ENCODE data around the gene HSPB7.
"Not testable (repeated sequence)": the region's sequence is repeated elsewhere in the genome, so short reads cannot be mapped to it uniquely, and the experiment has no call there.

The HSPB7 gene

DNA sequence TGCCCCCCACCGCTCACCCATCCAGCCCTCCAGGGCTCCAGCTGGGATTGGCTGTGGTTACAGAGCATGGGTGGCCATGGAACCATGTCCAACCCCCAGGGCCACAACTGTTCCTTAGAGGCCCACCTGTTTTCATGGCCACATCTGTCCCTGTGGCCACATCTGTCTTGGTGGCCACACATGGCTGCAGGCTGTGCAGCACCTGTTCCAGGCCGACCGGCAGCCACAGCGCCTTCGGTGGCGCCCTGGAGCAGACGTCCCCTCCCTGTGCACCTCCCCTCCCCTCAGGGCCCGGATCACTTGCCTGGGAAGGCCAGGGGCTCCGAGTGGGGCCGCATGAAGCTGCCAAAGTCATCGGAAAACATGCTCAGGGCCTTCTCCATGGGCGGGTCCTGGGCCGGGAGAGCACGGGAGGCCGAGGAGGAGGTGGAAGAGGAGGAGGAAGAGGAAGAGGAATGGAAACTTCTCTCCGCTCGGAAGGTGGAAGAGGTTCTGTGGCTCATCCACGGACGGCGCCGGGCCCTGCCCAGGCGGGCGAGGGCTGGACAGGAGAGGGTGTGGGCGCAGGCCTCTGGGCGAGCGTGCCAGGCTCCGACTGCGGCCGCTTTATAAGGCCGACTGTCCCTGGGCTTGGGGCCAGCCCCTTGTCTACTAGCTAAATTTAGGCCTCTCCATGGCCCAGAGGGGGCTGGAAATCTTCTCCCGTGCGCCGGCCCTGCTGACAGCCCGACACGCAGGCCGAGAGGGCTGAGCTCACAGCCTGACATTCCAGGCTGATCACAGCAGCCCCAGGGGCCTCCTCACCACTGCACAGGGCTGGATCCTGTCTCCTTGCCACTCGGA is at the start of gene HSPB7:
Gene HSPB7, minus strand, starts transcription at position 583 of the 843 bp plus-strand sequence. Its CDS starts 80 bp downstream, at position 503.
- DNase-seq, result no peak

DNA sequence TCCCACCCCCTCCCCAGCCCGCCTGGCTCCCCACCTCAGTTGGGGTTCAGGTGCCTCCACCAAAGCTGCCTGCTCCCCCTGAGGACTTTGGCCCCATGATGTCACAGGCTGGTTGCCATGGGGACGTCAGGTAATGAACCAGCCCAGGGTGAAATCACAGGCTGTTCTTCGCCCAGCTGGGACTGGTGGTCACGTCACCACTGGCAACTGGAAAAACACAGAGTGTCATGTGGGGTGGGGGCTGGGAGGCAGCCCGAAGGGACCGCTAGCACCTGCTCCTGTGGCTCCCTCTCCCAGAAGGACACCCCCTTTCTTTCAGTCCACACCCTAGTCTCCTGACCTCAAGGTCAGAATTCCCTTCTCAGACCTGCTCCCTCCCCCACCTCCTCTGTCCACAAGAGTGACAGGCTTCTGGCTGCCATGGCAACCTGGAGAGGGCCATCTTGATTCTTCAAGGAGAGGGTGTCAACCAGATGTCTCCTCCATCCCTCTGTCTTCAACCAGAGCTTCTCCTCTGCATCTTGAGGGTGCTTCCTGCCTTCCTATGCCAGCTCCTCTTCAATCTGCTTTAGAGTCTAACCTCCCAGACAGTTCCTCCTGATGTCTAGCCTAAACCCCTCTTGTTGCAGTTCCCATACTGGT is 49.4 kb upstream of the HSPB7 start:
- DNase-seq, result no peak

DNA sequence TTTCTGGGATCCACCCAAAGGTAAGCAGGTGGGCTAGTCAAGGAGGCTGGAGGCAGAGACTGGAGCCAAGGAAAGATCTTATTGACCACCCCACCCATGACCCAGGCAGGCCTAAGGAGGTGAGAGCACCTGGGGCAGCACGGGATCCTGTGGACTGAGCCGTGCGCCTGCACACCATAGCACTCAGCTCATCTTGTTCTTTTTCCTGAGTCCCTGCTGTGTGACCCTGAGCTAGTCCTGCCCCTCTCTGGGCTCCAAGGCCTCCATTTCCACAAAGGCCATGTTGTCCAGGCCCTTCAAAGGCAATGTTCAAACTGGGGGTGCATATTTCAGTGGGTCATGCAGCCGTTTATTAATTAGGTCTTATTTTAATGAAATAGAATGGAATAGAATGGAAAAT is 48.4 kb upstream of the HSPB7 start:
- no peak for DNase-seq

DNA sequence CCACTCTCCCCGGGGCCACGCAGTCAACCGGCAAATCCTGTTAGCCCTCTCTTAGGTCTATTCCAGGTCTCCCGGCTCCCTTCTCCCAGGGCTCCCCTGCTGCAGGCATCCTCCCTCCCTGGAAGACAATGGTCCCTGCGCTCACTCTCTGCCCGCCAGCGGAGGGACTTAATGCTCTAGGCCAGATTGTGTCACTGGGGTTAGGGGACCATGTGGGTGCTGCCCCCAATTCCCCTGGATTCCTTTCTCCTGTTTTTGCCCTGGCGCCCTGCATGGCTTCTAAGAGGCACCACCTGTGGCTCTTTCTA is 47.4 kb upstream of the HSPB7 start:
- no peak for DNase-seq

DNA sequence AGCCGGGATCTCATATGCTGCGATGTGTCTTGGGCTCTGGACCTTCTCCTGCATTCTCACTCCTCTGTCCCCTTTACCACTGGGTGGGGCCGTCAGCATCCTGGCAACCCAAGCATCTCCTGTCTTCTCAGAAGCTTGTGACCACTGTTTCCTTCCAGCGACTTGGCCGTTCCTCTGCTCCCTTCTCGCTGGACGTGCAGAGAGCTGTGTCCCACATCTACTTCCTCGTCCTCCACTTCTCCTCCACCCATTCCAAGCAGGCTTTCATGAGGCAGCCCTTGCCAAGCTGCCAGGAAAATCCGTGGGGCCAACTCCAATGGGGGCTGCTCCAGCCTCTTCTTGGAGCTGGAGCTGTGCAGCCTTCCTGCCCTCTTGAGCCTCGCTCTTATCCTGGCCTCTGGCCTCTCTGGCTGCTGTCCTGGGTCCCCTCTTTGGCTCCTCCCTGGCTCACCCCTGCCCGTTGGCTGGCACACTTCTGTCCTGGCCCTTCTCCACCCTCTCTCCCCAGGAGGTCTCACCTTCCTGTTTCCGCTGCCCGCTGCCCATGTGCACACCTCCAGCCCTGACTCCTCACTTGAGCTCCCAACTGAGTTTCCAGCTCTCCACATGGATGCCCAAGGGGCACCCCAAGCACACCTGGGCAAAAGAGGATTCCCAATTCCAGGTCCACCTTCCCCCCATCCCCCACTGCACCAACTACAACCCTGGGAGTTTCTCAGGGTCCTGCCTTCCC is 46.9 kb upstream of the HSPB7 start:
- DNase-seq, result no peak

DNA sequence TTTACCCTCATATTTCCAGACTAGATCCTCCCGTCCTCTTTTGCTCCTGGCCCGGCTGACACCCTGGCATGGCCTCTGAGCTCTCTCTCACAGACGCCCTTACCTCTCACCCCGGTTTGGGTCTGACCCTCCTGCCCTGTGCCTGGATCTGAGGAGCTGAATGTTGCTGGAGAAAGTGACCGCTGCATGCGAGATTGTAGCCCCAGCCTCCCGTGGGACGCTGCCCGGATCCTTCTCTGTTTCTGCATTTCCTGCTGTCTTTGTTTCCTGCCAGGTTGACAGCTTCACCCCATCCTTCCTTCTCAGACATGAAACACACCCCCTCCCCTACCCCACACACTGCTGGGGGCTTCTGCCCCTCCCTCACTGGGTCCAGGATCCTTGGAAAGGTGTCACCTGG is 46.1 kb upstream of the HSPB7 start:
- no peak for DNase-seq

DNA sequence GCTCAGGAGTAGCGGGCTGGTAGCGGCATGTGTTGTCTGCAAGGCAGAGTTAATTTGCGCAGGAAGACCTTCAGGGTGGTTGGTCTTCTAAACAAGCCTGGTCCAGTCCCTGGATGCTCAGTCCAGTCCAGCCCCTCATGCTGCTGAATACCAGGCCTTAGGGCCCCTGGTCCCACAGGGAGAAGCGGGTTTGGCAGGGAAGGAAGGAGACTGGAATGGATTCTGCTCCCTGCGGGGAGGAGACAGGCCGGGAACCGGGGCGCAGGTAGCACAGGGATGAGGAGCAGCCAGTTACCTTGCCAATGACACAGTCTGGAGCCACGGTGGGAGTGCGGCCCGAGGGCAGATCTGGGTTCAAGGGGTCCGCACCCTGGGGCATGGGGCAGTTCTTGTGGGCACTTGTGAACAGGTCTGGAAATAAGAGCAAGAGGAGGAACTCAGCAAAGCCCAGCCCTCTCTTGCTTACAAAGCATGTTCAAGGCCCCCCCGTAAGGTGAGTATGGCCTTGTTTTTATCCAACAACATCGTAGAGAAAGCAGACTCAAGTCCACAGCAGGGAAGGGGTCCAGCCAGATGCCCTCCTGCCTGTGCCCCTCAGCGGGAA is 45.5 kb upstream of the HSPB7 start:
- DNase-seq, result no peak

DNA sequence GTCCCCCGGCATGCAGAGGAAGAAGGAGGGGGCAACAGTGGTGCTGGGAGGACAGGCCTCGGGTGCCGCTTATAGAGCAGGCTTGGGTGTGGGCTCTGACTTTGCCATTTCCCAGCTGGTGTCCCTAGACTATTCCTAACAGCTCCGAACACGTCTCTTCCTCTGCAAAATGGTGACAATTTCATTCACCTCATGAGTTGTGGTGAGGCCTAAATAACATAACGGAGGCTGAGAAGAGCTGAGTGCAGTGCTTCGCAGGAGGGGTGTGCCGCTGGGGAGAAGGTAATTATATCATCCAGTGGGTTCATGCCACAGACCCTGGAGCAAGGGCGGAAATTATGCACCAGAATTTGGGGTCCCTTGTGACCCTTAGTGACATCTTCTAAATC is 44.8 kb upstream of the HSPB7 start:
- DNase-seq, result not testable (repeated sequence)

DNA sequence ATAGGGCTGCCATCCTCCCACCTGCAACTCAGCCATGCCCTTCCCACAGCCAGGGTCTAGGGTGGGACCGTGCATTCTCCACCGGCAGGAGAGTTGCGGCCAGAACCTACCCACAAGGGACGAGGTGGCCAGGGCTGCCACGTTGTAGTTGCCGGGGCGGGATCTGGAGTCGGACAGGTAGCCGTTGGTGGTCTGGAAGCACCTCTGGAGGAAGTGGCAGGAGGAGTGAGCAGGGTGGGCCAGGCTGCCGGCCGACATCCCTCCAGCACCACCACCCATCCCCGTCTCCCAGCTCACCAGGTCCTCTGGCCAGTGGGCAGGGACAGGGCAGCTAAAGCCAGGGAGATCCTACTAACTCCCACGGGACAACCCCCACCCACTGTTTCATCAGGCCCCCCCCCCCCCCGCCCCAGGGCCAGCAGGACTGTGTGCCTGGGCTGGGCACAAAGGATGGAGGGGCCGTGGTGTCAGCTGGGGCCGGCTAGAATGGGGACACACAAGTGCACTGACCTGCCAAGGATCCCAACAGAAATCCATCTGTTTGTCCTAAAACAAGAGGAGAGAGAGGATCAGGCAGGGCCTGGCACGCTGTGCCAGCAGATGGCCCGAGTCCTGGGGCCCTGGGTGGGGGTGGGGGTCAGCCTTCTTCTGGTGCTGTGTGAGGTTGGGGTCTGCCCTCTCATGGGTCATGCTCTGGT is 44.3 kb upstream of the HSPB7 start:
- DNase-seq, result not testable (repeated sequence)

DNA sequence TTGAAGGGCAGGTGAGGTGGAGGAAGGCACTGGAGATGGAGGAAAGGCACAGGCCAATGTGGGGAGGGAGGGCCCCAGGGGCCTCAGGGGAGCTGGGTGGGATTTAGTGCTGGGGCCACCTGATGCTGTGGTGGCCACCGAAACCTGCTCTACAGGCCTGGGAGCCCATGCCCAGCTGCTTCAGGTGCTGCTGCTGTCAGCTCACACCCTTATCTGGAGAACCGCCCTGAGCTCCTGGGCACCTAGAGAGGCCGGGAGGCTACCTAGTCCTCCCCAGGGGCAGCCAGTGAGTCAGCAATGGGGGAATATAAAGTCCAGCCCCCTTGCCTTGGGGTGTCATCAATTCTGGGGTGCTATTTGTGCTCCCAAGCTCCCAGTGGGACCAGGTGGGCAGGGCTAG is 43.4 kb upstream of the HSPB7 start:
- no peak for DNase-seq

DNA sequence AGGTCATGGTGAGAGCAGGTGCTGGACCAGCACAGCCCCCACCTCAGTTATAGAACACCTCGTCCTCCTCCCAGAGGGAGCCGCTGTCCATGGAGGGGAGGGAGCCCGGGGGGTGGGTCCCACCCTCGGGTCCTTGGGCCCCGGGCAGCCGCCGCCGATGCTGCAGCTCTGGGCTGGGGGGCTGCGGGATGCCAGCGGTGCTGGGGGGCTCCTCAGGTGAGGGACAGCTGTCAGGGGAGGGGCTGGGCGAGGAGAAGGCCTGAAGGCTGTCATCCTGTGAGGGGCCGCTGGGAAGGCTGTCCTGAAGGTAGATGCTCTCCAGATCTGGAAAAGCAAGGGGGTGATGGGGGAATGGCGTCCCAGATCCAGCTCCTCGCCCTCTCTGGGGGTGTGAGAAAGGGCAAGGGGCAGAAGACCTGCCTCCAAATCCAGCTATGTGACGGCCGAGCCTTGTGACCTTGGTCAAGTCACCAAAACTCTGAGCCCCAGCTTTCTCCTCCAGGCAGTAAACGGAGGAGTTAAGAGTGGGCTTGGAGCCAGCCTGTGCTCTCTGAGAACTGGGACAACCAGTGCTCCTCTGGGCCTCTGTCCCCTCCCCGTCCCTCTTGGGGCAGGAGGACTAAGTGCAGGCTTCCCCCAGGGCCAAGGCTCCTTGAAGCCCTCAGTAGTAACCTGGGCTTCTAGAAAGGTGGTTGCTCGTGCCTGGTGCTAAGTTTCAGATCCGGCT is 40.7 kb upstream of the HSPB7 start:
- DNase-seq, result not testable (repeated sequence)

DNA sequence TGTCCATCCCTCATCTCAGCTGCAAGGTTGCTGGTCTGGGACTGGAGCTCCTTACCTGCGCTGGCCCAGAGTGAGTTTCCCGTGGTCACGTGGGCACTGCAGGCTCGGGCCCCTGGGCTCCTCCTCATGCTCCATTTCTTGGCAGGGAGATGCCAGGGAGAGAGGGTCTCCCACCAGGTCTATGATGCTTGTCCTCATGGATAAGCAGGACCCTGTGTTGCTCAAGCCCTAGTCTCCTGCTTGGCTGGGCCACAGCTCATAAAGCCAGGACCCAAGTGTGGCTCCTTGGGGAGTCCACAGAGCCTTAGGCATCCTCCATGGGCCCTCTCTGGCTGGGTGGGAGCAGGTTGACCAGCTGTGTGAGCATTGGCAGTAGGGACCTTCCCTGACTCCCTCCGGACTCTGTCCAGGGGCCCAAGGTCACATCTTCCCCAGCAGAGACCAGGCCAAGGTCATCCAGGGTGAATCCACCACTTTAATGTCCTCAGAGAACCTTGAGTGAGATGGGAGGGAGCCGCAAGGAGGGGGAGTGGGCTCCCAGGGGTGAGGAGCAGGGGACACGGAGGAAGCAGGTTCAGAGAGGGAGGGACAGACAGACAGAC is 39.6 kb upstream of the HSPB7 start:
- not testable (repeated sequence) for DNase-seq

DNA sequence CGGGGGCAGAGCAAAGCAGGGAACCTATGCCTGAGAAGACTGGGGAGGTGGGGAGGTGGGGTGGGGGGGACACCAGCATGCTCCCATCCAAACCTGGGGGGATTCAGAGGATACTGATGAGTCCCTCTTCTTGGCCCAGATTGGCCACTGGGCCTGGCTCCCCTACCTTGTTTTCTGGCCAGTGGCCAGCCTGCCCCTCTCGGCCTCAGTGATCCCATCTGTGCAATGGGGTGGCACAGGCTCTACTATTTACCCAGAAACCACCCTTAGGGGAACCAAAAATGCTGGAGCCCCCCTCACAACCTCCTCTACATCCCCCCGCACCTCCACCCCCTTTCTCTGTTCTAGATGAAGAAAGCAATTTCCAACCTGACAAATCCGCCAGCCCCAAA is 38.7 kb upstream of the HSPB7 start:
- DNase-seq, result not testable (repeated sequence)

DNA sequence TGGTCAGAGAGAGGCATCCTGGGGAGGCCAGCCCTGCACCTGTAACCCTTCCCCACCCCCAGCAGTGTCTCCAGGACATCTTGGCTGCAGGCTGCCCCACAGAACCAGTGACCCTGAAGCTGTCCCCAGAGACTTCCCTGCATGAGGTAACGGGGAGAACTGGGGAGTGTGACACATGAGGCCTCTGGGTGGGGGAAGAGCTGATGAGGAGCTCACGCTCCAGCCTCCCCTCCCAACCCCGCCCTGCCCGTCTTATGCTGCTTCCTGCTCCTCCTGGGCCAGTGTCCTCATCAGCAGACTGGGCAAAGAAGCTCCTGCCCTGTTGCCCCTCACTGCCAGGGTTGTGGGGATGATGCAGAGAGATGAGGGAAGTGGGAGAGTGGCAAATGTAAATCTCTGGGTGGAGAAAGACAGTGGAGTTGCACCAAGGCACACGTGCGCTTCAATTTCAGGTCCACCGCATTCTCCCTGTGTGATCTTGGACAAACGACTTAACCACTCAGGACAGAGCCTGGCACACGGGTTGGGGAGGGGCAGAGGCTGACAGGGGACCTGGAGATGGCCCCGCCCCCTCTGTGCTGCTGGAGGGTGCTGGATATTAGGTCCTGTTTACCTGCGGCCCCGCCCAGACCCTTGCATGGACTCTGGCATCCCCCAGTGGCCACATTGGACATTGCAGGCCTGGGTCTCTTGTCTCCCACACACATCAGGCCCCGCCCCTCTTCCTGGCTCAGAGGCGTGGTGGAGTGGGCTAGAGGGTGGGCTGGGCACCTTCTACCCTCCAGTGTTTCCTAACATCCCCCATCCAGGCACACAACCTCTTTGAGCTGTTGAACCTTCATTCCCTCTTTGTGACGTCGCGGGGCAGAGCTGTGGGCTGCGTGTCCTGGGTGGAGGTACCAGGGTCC is 38.0 kb upstream of the HSPB7 start:
- peak; percentile 90 for DNase-seq

DNA sequence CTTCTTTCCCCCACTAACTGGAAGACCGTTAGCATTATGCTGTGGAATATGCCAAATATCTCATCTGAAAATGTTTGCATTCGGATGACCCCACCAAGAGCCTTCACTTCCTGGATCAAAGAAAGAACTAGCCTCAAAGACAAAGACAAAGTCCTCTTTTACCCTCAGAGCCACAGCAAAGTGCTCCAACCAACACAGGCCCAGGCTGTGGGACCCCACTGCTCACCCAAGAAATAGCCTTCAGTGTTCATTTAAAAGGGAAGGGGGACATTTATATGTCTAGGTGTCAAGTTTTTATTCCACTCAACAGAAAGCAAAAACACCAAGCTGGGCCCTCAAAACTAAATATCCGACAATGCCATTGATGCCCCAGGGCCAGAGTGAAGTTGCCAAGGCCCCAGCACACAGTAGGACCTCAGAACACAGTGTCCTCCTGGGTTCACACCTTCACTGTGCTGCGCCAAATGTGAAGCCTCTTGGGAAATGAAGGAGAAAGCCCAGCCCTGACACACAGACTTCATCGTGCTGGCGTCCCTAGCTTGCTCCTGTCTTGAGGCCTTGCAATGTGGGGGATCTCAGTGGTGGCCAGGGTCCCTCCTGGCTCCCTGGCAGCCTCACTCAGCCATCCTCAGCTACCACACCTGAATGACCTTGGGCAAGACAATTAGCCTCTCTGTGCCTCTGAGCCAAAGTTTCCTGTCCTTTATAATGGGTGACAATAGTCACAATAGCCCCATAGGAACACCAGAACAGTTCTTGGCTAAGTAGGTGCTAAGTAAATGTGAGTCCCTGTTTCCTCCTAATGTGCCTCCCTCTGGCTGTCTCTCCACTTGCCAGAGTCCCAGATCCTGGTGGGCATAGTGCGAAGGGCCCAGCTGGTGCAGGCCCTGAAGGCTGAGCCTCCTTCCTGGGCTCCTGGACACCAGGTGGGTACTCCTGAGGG is 37.0 kb upstream of the HSPB7 start:
- DNase-seq, result no peak

DNA sequence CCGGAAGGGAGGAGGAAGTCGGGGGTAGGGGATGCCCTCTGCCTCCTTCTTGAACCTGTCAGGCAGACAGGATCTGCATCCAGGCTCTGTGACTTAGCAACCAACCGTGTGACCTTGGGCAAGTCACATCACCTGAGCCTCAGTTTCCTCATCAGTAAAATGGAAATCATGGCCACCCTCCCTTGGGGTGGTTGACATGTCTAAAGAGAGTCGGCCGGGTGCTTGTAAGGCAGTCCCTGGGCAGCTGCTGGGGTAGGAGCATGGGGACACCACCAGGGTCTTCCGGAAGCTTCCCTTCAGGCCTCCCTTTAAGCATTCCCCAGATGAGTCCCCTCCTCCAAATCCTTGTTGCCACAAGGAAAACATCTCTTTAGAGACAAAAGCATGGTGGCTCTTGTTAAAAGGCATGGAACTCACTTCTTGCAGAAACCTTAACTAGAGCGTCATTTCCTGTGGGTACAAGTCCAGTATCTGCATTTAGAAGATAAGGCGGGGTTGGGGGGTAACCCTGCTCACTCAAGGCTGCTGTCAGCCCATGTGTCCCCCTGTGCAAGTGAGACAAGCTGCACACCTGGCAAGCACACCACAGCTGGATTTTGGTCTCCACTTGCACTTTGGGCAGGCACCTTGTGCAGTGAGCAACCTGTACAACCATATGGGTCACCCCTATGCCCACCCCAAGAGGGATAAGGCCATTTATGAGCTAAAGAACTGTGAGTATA is 36.1 kb upstream of the HSPB7 start:
- DNase-seq, result no peak

DNA sequence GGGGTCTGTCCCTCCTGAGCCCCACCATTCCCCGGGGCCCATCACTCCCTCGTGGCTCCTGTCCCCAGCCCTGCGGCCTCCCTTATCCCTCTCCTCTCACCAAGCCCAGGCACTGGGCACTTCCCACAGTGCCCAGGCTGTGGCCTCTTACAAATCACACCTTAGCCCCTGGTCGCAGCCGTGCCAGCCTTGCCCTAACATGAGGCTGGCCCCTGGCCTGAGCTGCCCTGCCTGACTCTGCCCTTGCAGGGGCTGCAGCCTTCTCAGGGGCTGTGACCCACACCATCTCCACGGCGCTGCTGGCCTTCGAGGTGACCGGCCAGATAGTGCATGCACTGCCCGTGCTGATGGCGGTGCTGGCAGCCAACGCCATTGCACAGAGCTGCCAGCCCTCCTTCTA is 34.1 kb upstream of the HSPB7 start:
- not testable (repeated sequence) for DNase-seq

DNA sequence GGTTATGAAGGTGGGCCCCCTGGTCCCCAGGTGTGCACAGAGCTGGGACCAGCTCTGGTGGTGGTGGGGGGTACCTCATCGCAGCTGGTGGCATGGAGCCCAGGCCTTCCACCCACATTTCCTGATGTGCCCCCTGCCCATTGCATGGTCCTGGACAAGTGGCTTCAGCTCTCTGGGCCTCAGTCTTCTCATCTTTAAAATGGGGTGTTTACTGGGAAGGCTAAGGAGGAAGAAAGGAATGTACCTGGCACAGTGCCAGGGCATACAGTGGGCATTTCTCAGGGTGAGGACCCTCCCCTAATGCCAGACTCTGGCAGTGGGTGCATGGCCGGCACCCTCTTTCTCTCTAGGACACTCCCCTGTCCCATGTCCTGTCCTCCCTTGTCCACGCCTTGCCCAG is 33.2 kb upstream of the HSPB7 start:
- DNase-seq, result no peak

DNA sequence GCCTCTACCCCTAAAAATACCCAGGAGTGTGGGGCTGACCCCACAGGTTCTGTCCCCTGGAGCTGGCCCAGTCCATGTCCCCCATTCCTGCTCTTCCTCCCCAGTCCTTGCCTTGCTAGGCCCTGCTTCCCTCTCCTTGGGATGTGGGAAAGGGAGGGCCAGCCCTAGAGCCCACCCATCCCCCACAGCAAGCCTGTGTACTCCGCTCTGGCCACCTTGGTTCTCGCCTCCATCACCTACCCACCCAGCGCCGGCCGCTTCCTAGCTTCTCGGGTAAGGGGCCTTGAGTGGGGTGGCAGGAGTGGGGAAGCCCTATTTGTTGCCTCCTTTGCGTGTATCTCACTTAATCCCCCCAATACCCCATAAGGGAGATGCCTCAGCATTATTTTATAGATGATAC is 32.5 kb upstream of the HSPB7 start:
- no peak for DNase-seq

Data from stimulated activated CD4-positive, alpha-beta T cell treated with anti-CD3 and anti-CD28 coated beads, Interleukin-4, amount 100 ng/mL, for 1 hour (primary cell).